Measurements from ENCODE around the gene TBC1D2. TPM values are rescaled to one million over a fixed set of nuclear protein-coding genes. Genes with fewer than 3 reads are reported as not detected.

Gene TBC1D2
- total and polyA plus RNA-seq, 2 donors (not counting 3 experiments of a cell fraction or from before 2014, with no cell fraction given), result 3.4 to 4.5 TPM

DNA sequence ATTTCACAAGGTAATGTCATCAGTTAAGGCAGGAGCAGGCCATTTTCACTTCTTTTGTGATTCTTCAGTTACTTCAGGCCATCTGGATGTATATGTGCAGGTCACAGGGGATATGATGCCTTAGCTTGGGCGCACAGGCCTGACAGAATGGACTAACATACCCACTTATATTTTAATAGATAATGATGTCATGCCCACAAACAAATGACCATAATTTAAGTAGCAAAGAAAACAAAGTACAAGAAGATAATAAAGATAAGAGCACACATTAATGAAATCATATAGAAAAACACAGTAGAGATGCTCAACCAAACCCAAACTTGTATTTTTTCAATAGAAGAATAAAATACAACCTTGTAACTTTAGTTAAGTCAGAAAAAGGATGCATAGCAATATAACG, 19.7 kb upstream of the TBC1D2 start:
- Histone ChIP-seq H3K79me2 (ENCODE audit: control insufficient read depth, insufficient read depth, low read length) (no peaks in the 10 kb centered on the region), H3K4me1 (ENCODE audit: control insufficient read depth, extremely low read depth, insufficient read depth, low read length) (no peaks in the 10 kb centered on the region), H3K9me3 (replicated peaks; ENCODE audit: control insufficient read depth, insufficient read depth, low read length) (no peaks in the 10 kb centered on the region), H3K27ac (ENCODE audit: insufficient read depth, low read depth, low read length) (no peak overlapping the region), H2AFZ (ENCODE audit: low read depth, low read length) (no peak overlapping the region), H3K4me2 (ENCODE audit: insufficient read depth, low read length) (no peak overlapping the region), H3K9ac (replicated peaks; ENCODE audit: extremely low read depth, insufficient read depth, low read length) (no peak overlapping the region), H4K20me1 (replicated peaks; ENCODE audit: control insufficient read depth, extremely low read depth, insufficient read depth, low read length) (no peaks in the 10 kb centered on the region), H3K9me1 (replicated peaks; ENCODE audit: control insufficient read depth, extremely low read depth, insufficient read depth, low read length) (no peaks in the 10 kb centered on the region), H3K4me3 (replicated peaks in 1 of 3; ENCODE audit: insufficient read depth in 1 of 3, low read depth in 1 of 3, low read length in 3 of 3) (no peak overlapping the region), H3K36me3 (ENCODE audit: control insufficient read depth in 2 of 2, extremely low read depth in 1 of 2, insufficient read depth in 2 of 2, low read length in 2 of 2) (no peaks in the 10 kb centered on the region), H3K27me3 (ENCODE audit: control insufficient read depth in 2 of 2, insufficient read depth in 2 of 2, low read length in 2 of 2) (peaks cover 10 to 12% of the 10 kb centered on the region in 2 experiments)
- no peak for FAIRE-seq
- no TSS peak for BruUV-seq (replicated peaks)
- dilution Hi-C loops (cut with MboI; ENCODE audit: extremely low pct_ligation_motif_present, low sequenced_read_pairs) (loop anchor here (25.0 kb wide), 1 partner anchor 487 kb away; no protein-coding TSS in a partner anchor), intact Hi-C loops (cut with micrococcal nuclease) (no loop called here)
- ChIA-PET POLR2A (no interaction called here), CTCF (no interaction called here)
- no peak for DNase-seq (ENCODE audit: low read depth, low spot score)
- TF ChIP-seq JUN (IDR thresholded peaks at IDR 0.05; ENCODE audit: borderline replicate concordance, insufficient read depth, insufficient read length, low read depth), result no peak
- TF ChIP-seq MYC (IDR thresholded peaks at IDR 0.05; ENCODE audit: low read depth, low read length), result no peak
- no peak for TF ChIP-seq GATA2 (IDR thresholded peaks at IDR 0.05; ENCODE audit: insufficient read depth, insufficient read length, low read depth, low read length)
- TF ChIP-seq POLR2AphosphoS5 (IDR thresholded peaks at IDR 0.05; ENCODE audit: insufficient read depth, low read depth, low read length), result no peak
- TF ChIP-seq FOS (IDR thresholded peaks at IDR 0.05; ENCODE audit: borderline replicate concordance, insufficient read depth, low read length), result no peak

DNA sequence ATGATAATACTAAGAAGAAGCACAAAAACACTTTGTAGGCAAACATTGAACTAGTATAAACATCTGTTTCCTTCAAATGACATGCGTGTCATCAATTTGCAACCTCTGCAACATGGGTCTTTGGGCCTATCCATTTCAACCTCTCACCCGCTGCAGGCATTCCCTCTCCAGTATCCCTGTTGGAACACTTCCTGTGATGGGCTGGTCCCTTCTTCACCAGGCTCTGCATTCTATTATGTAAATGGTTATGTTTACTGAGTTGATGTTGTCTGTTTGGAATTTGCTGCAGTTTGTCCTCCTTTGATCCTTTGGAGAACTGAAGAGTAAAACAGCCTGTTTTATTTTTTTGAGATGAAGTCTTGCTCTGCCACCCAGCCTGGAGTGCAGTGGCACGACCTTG, 16.6 kb upstream of the TBC1D2 start:
- FAIRE-seq, result no peak
- no TSS peak for BruUV-seq (replicated peaks)
- Histone ChIP-seq H4K20me1 (replicated peaks; ENCODE audit: control insufficient read depth, extremely low read depth, insufficient read depth, low read length) (no peaks in the 10 kb centered on the region), H3K4me3 (replicated peaks in 1 of 3; ENCODE audit: insufficient read depth in 1 of 3, low read depth in 1 of 3, low read length in 3 of 3) (no peak overlapping the region), H3K4me2 (ENCODE audit: insufficient read depth, low read length) (no peak overlapping the region), H3K9ac (replicated peaks; ENCODE audit: extremely low read depth, insufficient read depth, low read length) (no peak overlapping the region), H3K27me3 (ENCODE audit: control insufficient read depth in 2 of 2, insufficient read depth in 2 of 2, low read length in 2 of 2) (peaks cover 3 to 10% of the 10 kb centered on the region in 2 experiments), H3K9me1 (replicated peaks; ENCODE audit: control insufficient read depth, extremely low read depth, insufficient read depth, low read length) (no peaks in the 10 kb centered on the region), H3K79me2 (ENCODE audit: control insufficient read depth, insufficient read depth, low read length) (no peaks in the 10 kb centered on the region), H3K27ac (ENCODE audit: insufficient read depth, low read depth, low read length) (no peak overlapping the region), H3K9me3 (replicated peaks; ENCODE audit: control insufficient read depth, insufficient read depth, low read length) (no peaks in the 10 kb centered on the region), H3K36me3 (ENCODE audit: control insufficient read depth in 2 of 2, extremely low read depth in 1 of 2, insufficient read depth in 2 of 2, low read length in 2 of 2) (no peaks in the 10 kb centered on the region), H3K4me1 (ENCODE audit: control insufficient read depth, extremely low read depth, insufficient read depth, low read length) (no peaks in the 10 kb centered on the region), H2AFZ (ENCODE audit: low read depth, low read length) (no peak overlapping the region)
- ChIA-PET CTCF (interaction anchor here (0.6 to 1.6 kb wide), 4 partner anchors 16 to 504 kb away, joined by 3 to 6 read pairs (median 4); partner anchors contain the start of gene TRIM14), POLR2A (no interaction called here)
- intact Hi-C loops (cut with micrococcal nuclease), result no loop called here
- DNase-seq (ENCODE audit: low read depth, low spot score), result no peak
- dilution Hi-C loops (cut with MboI; ENCODE audit: extremely low pct_ligation_motif_present, low sequenced_read_pairs), result no loop called here
- TF ChIP-seq FOS (IDR thresholded peaks at IDR 0.05; ENCODE audit: borderline replicate concordance, insufficient read depth, low read length), result no peak

All from endothelial cell of umbilical vein (primary cell).